ENCODE data around the gene ZNF766.

DNA sequence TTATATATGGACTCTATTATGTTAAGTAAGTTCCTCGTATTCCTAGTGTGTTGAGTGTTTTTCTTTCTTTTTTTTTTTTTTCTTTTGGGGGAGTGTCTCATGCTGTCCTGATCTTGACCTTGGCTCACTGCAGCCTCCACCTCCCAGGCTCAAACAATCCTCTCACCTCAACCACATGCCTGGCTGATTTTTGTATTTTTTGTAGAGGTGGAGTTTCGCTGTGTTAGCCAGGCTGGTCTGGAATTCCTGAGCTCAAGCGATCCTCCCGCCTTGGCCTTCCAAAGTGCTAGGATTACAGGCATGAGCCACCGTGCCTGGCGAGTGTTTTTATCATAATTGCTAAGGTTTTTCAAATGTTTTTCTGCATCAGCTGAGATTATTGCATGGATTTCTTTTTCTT is 16.9 kb downstream of the ZNF766 start:
- TF ChIP-seq CHD2 (IDR thresholded peaks at IDR 0.05; ENCODE audit: low read depth, low read length) (no peak), SP2 (CRISPR knock-in tag; IDR thresholded peaks at IDR 0.05) (no peak), ZFX (CRISPR knock-in tag; IDR thresholded peaks at IDR 0.05; ENCODE audit: low read depth) (no peak), ZNF547 (CRISPR knock-in tag; IDR thresholded peaks at IDR 0.05) (no peak)
- TF ChIP-seq, protein P1, sequence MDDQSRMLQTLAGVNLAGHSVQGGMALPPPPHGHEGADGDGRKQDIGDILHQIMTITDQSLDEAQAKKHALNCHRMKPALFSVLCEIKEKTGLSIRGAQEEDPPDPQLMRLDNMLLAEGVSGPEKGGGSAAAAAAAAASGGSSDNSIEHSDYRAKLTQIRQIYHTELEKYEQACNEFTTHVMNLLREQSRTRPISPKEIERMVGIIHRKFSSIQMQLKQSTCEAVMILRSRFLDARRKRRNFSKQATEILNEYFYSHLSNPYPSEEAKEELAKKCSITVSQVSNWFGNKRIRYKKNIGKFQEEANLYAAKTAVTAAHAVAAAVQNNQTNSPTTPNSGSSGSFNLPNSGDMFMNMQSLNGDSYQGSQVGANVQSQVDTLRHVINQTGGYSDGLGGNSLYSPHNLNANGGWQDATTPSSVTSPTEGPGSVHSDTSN (CRISPR knock-in tag; IDR thresholded peaks at IDR 0.05; ENCODE audit: borderline replicate concordance) = no peak
